DMS53 treated with DMSO at 0.1 percent for 48 hours (cell line): ENCODE data around the gene TMEM132D.
A peak's percentile ranks its signal among the peaks of the same experiment; 100 is the strongest.
"Not testable (repeated sequence)": the region's sequence is repeated elsewhere in the genome, so short reads cannot be mapped to it uniquely, and the experiment has no call there.

ENCODE experiments used
- DNase-seq: peaks from one replicate; lab custom pipeline; 2025; ENCODE audit not compliant: unreplicated experiment; lab: John Stamatoyannopoulos, UW

Gene TMEM132D

GRCh38 chr12:129599406-129599805 lies 304.4 kb downstream of the TMEM132D start:
- DNase-seq = no peak

- no peak for DNase-seq
These were observed 309.7 kb downstream of the TMEM132D start for GRCh38 chr12:129594098-129594497.

- DNase-seq = no peak
These were observed 311.4 kb downstream of the TMEM132D start for GRCh38 chr12:129592449-129592848.

DNA sequence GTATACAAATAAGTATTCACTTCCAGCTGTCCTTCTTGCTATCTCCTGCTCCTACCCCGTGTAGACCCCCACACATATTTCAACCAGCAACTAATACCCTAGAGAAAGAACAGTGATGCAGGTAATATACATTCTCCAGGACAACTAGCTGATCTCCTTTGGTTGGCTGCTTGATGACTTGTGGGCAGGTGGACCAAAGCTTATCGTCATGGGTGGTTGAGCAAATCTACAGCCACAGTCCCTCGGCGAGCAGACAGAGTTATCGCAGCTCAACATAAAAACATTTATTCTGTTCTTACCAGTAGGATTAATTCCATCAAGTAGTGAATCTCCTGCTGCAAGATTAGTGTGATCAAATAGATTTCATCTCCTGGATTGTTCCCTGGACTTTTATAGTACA lies 314.3 kb downstream of the TMEM132D start:
- DNase-seq = no peak

DNA sequence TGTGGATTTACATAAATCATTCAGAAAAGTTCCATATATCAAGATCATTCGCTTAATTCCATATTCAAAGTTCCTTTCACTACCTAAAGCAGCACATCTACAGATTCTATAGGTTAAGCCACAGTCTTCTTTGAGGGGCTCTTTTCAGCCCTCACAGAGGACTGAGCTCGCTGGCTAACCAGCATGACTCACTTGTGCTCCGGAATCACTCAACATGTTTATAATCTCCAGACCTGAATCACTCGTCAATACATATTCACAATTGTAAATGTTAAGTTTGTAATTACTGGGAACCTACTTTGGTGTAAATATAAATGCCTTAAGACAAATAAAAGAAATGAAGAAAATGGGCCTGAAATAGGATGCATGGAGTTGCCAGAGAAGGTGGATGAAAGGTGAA lies 315.7 kb downstream of the TMEM132D start:
- no peak for DNase-seq

DNA sequence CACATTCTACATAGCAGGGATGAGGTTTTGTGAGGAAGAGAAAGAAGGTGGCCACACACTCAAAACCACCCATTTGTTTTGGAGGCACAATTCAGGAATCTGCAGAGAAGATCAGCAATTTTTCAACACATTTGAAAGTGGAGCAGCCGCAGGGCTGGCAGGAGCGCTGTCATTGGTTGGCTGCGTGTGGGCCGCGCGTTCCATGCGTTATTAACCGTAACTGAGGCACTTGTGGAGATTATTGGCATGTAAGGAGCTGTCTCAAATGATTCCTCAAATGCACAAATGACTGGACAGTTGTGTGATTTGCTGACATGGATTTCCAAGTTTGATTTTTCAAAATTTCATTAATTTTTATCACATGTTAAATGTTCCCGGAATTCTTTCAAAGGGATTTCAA lies 318.5 kb downstream of the TMEM132D start:
- DNase-seq = no peak

- DNase-seq = no peak
These were observed 323.9 kb downstream of the TMEM132D start for GRCh38 chr12:129579879-129580278.

DNA sequence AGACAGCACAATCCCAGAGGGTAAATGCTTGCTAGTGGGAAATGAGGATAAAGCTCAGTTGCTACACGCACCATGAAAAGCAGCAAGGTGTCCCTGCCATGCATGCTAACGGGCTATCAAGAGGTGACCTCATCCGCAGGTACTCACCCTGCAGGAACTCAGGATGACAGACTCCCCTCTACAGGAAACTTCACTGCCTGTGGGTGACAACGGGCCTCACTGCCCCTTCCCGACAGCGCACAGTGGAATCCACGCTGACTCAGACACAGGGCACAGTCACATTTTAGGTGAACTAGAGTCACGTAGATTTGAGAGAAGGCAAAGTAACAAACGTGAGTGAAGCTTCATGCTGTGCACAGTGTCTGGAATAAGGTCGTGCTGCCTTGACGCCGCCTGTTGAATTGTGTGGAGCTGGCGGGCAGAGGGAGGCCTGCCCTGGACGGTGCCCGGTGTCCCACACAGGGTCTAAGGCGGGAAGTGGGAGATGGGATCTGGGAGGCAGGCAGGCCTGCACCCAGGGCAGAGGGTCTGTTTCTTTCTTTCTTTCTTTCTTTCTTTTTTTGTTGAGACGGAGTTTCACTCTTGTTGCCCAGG lies 331.8 kb downstream of the TMEM132D start:
- DNase-seq = no peak

DNA sequence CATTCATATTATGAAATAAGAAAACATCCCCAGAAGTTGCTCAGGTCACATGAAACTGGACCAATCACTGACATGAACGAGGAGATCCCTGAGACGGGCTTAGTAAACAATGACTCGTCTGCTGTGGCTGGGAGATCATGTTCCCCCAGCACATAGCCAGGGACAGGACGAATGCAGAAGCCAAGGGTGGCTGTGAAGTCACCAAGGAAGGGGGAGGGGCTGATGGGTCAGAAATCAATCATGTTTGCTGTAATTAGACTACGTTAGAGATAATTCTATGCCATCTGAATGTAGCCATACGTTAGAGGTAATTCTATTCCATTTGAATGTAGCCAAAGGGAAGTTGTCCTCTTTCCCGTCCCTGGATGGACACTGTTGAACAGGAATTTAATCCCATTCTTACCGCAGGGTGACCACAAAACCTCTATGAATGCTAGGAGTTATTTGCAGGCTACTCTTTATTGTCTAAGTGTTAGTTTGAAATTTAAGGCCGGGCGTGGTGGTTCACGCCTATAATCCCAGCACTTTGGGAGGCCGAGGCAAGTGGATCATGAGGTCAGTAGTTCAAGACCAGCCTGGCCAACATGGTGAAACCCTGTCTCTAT lies 332.9 kb downstream of the TMEM132D start:
- no peak for DNase-seq

DNA sequence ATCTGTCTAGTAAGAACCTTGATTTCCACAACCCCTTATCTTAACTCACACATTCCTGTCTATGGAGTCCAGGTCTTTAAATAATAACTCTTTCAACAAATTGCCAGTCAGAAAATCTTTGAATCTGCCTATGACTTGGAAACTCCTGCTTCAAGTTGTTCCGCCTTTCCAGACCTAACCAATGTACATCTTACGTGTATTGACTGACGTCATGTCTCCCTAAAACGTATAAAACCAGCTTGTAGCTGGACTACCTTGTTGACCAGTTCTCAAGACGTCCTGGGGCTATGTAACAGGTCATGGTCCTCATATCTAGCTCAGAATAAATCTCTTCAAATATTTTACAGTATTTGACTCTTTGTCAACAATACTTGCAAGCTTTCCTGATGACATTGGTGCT lies 337.0 kb downstream of the TMEM132D start:
- no peak for DNase-seq

DNA sequence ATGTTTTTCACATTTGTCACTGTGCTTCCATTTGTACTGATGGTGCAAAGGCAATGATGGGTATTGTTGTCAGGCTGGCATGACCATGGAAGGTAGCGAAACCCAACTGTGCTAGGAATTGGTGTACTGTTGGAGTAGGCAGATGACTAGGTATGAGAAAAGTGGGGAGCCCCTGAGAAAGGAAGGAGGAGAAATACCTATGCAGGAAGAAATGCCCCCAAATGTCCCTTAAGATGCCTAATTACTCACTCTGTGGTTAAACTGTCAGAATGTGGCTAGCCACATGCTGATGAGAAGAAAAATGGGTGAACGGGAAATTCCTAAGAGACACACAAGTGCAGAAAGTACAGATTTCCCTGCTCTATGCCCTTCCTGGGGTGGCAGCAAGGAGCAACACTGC lies 339.1 kb downstream of the TMEM132D start:
- no peak for DNase-seq

DNA sequence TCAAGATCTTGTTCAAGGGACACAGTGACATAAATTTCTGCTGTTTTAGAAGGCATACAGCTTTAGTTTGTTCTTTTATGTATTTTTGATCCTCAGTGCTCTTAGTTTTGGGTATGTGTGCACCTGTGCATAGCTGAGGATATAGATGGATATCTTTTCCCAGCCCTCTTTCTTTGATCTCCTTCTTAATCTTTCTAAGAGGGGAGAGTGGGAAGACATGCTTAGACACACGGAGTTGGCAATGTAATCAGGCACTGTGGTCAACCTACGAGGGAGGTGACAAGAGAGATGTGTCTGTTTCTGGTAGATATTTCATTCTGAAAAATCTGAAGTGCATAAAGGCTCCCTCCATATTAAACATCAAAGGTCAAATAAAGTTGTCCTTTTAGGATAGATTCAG lies 340.6 kb downstream of the TMEM132D start:
- DNase-seq = no peak

- no peak for DNase-seq
These were observed 342.5 kb downstream of the TMEM132D start for GRCh38 chr12:129561304-129561703.

DNA sequence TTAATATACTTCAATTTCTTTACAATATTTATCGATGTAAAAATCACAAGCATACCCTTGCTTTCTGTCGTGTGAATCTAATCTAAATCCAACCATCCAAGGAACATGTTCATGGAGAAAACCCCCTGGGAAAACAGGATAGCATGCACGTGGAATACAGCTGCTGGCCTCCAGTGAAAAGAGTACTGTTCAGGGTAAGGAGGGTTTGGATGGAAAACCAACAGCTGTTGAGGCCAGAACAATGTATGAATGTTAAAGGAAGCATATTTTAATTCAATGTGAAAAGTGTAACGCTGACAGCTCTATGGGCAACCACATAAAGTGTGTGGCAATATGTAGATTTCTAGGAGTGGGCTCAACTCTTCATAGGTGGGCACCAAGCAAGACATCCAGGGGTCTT lies 344.0 kb downstream of the TMEM132D start:
- DNase-seq = no peak

DNA sequence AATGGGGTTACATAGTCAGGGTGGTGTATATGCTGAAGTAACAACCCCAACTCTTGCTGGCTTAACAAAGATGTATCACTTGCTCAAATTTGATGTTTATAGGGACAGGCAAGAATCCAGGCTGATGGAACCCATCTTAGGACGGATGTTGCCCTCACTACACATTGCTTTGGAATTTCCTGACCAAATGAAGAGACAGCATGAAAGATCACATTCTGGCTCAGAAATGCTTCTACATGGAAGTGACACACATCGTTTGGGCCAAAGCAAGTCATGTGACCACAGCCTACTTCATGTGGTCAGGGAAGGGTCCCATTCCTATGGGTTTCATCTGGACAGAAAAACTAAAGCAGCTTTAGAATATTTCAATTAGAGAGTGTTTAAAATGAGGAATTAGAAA lies 345.8 kb downstream of the TMEM132D start:
- no peak for DNase-seq

- DNase-seq = no peak
These were observed 347.7 kb downstream of the TMEM132D start for GRCh38 chr12:129556082-129556481.

DNA sequence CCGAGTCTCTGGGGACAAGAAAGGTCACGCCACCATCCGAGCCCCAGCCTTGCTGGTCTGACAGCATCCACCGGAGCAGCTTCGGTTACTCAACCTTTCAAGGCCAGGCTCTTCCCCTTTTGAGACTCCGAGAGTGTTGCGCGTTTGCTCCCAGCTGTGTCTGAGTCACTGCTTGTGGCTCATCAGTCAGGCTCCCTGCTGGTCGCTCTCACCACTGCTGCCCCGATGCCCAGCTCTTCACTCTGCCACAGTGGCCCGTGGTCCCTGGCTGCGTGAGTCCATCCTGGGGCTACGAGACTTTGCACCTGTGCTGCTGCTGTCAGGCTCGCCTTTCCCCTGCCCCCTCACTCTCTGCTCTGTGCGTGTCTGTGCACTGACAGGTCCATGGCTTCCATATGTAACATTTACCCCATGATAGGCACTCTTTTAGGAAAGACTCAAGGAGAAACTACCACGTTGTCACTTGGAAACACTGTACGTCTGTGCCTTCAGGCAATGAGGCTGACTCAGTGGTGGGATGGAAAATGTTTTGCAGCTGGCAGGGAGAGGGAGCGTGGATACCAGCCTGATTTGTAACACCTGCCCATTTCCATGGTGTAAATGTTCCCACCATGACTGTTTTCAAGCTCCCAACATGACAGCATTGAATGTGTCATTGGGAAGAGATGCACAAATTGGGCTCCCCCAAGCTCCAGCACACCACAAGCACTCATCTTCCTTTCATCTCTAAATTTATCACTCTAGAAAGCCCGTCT lies 350.7 kb downstream of the TMEM132D start:
- DNase-seq = no peak

- no peak for DNase-seq
These were observed 352.4 kb downstream of the TMEM132D start for GRCh38 chr12:129551441-129551840.

- peak; percentile 80 for DNase-seq
These were observed 353.5 kb downstream of the TMEM132D start for GRCh38 chr12:129550353-129550752.

DNA sequence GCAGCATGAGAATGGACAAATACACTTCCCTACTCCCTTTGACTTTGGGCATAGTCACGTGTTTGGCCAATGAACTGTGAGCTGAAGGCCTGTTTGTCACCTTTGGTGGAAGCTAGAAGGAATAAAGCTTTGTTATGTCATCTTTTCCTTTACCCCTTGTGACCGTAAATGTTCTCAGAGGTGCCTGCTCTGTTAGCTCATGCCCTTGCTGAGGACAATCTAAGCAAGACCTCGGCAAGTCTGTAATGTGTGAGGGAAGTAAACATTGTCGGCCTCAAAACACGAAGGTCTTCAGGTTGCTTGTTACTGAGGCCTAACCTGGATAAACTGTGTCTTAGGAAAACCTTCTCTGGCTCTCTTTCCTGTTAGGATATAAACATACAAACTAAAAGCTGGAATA lies 354.2 kb downstream of the TMEM132D start:
- DNase-seq = no peak

- not testable (repeated sequence) for DNase-seq
These were observed 354.8 kb downstream of the TMEM132D start for GRCh38 chr12:129549020-129549419.

DNA sequence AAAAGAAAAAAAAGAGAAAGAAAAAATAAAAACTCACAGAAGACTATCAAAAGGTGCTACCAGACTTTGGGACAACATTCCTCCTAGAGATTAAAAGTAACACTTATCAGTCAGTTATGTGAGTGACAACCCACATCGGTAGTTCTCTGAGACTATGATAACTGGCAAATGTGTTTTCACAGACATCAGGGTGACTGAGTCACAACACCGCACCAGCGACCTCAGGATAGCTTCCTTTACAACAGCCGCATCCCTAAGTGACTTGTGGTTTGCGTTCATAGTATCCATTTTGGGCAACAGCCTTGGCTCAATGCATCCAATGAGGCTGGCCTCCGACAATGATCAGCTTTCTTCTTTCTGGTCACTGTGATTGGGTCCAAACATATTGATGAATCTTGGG lies 359.1 kb downstream of the TMEM132D start:
- no peak for DNase-seq
